C4-2B (cell line): Measurements from ENCODE around the gene BHLHE23.

Source experiments
- CTCF ChIP-seq: fragments of 450-650 bp; conservative IDR thresholded peaks from 2 replicates; pipeline ENCODE4 v1.5.1; 2017; ENCODE audit warnings: mild to moderate bottlenecking
- ZFX ChIP-seq: fragments of 450-650 bp; IDR thresholded peaks from 2 replicates; pipeline ENCODE4 v1.6.1; 2017

DNA sequence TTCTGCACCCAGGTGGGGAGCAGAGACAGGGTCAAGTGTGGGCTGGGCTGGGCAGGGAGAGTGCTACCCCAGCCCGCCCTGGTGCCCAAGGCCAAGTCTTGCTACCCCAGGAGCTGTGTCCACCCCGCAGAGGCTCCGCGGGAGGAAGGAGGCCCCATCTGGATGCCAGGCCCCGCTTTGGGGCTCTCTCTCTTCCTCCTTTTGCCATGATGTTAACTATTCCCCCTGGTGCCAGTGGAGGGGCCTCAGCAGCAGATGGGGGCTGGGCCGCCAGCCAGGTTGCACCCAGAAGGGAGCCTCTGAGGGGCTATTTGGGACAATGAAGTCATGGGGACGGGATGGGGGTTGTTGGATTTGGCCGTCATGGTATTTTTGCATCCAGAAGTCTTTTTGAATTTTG, 45.0 kb downstream of the BHLHE23 start:
- TF ChIP-seq CTCF (no peak), ZFX (no peak)
